ENCODE data around the gene REXO1. TPM values are rescaled to one million over a fixed set of nuclear protein-coding genes. Genes with fewer than 3 reads are reported as not detected.

REXO1 gene
- total RNA-seq, 2 donors from 2014 or later = 98.7 to 107 TPM

- no peaks in the 10 kb centered on the region for H3K27me3 Mint-ChIP-seq
- H3K36me3 Mint-ChIP-seq (ENCODE audit: low read depth) = no peaks in the 10 kb centered on the region
- ATAC-seq (no peak), DNase-seq (no peak)
- no peaks in the 10 kb centered on the region for H3K9me3 ChIP-seq (ENCODE audit: control insufficient read depth, low read length, poor library complexity, severe bottlenecking)
- H3K4me3 Mint-ChIP-seq = peak overlapping the region; percentile 98
- peak overlapping the region; percentile 96 for H3K27ac Mint-ChIP-seq
- H3K4me1 Mint-ChIP-seq = peaks cover 28% of the 10 kb centered on the region
Measured at GRCh38 chr19:1860821-1861598, 12.7 kb upstream of the REXO1 start.

GRCh38 chr19:1860042-1860775, 11.9 kb upstream of the REXO1 start:
- Mint-ChIP-seq H3K27ac (peak overlapping the region; percentile 96), H3K36me3 (ENCODE audit: low read depth) (no peaks in the 10 kb centered on the region), H3K4me3 (peak overlapping the region; percentile 98), H3K27me3 (no peaks in the 10 kb centered on the region), H3K4me1 (peaks cover 33% of the 10 kb centered on the region)
- ATAC-seq = no peak
- no peaks in the 10 kb centered on the region for H3K9me3 ChIP-seq (ENCODE audit: control insufficient read depth, low read length, poor library complexity, severe bottlenecking)
- DNase-seq = peak; percentile 45 to 62 (median 57)

- Mint-ChIP-seq H3K4me3 (peak overlapping the region; percentile 75), H3K27ac (peak overlapping the region; percentile 96)
- no peak for ATAC-seq
Measured at GRCh38 chr19:1859331-1859781, 11.1 kb upstream of the REXO1 start.

GRCh38 chr19:1858412-1859081, 10.3 kb upstream of the REXO1 start:
- H3K4me1 Mint-ChIP-seq = peaks cover 41% of the 10 kb centered on the region
- no peaks in the 10 kb centered on the region for H3K9me3 ChIP-seq (ENCODE audit: control insufficient read depth, low read length, poor library complexity, severe bottlenecking)
- no peak for DNase-seq
- H3K27ac Mint-ChIP-seq = peak overlapping the region; percentile 96
- H3K27me3 Mint-ChIP-seq = no peaks in the 10 kb centered on the region
- no peak for ATAC-seq
- H3K36me3 Mint-ChIP-seq (ENCODE audit: low read depth) = no peaks in the 10 kb centered on the region
- peak overlapping the region; percentile 56 for H3K4me3 Mint-ChIP-seq

More at GRCh38 chr19:1859331-1859781, 11.1 kb upstream of the REXO1 start:
- H3K9me3 ChIP-seq (ENCODE audit: control insufficient read depth, low read length, poor library complexity, severe bottlenecking) = no peaks in the 10 kb centered on the region
- peaks cover 39% of the 10 kb centered on the region for H3K4me1 Mint-ChIP-seq
- no peak for DNase-seq
- H3K27me3 Mint-ChIP-seq = no peaks in the 10 kb centered on the region
- no peaks in the 10 kb centered on the region for H3K36me3 Mint-ChIP-seq (ENCODE audit: low read depth)

- DNase-seq = no peak
- Mint-ChIP-seq H3K27me3 (no peaks in the 10 kb centered on the region), H3K27ac (peak overlapping the region; percentile 96), H3K4me1 (peaks cover 46% of the 10 kb centered on the region), H3K36me3 (ENCODE audit: low read depth) (no peaks in the 10 kb centered on the region), H3K4me3 (peak overlapping the region; percentile 73)
- ATAC-seq = no peak
- H3K9me3 ChIP-seq (ENCODE audit: control insufficient read depth, low read length, poor library complexity, severe bottlenecking) = no peaks in the 10 kb centered on the region
Measured at GRCh38 chr19:1857648-1858326, 9.5 kb upstream of the REXO1 start.

- DNase-seq (peak in 1 of 3 donors; percentile 28), ATAC-seq (peak; percentile 9)
- peaks cover 46% of the 10 kb centered on the region for H3K4me1 Mint-ChIP-seq
- H3K36me3 Mint-ChIP-seq (ENCODE audit: low read depth) = no peaks in the 10 kb centered on the region
- peak overlapping the region; percentile 92 for H3K4me3 Mint-ChIP-seq
- H3K9me3 ChIP-seq (ENCODE audit: control insufficient read depth, low read length, poor library complexity, severe bottlenecking) = no peaks in the 10 kb centered on the region
- peak overlapping the region; percentile 96 for H3K27ac Mint-ChIP-seq
- H3K27me3 Mint-ChIP-seq = no peaks in the 10 kb centered on the region
Measured at GRCh38 chr19:1856698-1857603, 8.7 kb upstream of the REXO1 start.

- H3K27me3 Mint-ChIP-seq = no peaks in the 10 kb centered on the region
- no peak for ATAC-seq
- H3K4me3 Mint-ChIP-seq = peak overlapping the region; percentile 92
- DNase-seq = no peak
- peaks cover 41% of the 10 kb centered on the region for H3K4me1 Mint-ChIP-seq
- H3K9me3 ChIP-seq (ENCODE audit: control insufficient read depth, low read length, poor library complexity, severe bottlenecking) = no peaks in the 10 kb centered on the region
- no peaks in the 10 kb centered on the region for H3K36me3 Mint-ChIP-seq (ENCODE audit: low read depth)
- peak overlapping the region; percentile 81 for H3K27ac Mint-ChIP-seq
Measured at GRCh38 chr19:1856345-1856697, 8.0 kb upstream of the REXO1 start.

- H3K27me3 Mint-ChIP-seq = no peaks in the 10 kb centered on the region
- no peaks in the 10 kb centered on the region for H3K36me3 Mint-ChIP-seq (ENCODE audit: low read depth)
- peaks cover 41% of the 10 kb centered on the region for H3K4me1 Mint-ChIP-seq
- ATAC-seq = peak; percentile 14
- no peaks in the 10 kb centered on the region for H3K9me3 ChIP-seq (ENCODE audit: control insufficient read depth, low read length, poor library complexity, severe bottlenecking)
- peak overlapping the region; percentile 92 for H3K4me3 Mint-ChIP-seq
- H3K27ac Mint-ChIP-seq = peak overlapping the region; percentile 81
- no peak for DNase-seq
Measured at GRCh38 chr19:1855828-1856255, 7.6 kb upstream of the REXO1 start.

- Mint-ChIP-seq H3K4me1 (peaks cover 42% of the 10 kb centered on the region), H3K27me3 (no peaks in the 10 kb centered on the region), H3K4me3 (peak overlapping the region; percentile 92), H3K36me3 (ENCODE audit: low read depth) (no peaks in the 10 kb centered on the region), H3K27ac (peak overlapping the region; percentile 81)
- H3K9me3 ChIP-seq (ENCODE audit: control insufficient read depth, low read length, poor library complexity, severe bottlenecking) = no peaks in the 10 kb centered on the region
- DNase-seq (peak; percentile 62 to 75 (median 74)), ATAC-seq (peak; percentile 71)
Measured at GRCh38 chr19:1855040-1855827, 7.0 kb upstream of the REXO1 start.

GRCh38 chr19:1854542-1855039, 6.3 kb upstream of the REXO1 start:
- Mint-ChIP-seq H3K27ac (peak overlapping the region; percentile 81), H3K36me3 (ENCODE audit: low read depth) (no peaks in the 10 kb centered on the region), H3K4me1 (peaks cover 39% of the 10 kb centered on the region), H3K4me3 (peak overlapping the region; percentile 92), H3K27me3 (no peaks in the 10 kb centered on the region)
- H3K9me3 ChIP-seq (ENCODE audit: control insufficient read depth, low read length, poor library complexity, severe bottlenecking) = no peaks in the 10 kb centered on the region
- DNase-seq = peak in 1 of 3 donors; percentile 7
- no peak for ATAC-seq

GRCh38 chr19:1854039-1854541, 5.8 kb upstream of the REXO1 start:
- peak overlapping the region; percentile 31 for H3K4me3 Mint-ChIP-seq
- ATAC-seq (no peak), DNase-seq (peak in 1 of 3 donors; percentile 8)
- no peak overlapping the region for H3K27ac Mint-ChIP-seq
- H3K9me3 ChIP-seq (ENCODE audit: control insufficient read depth, low read length, poor library complexity, severe bottlenecking) = no peaks in the 10 kb centered on the region
- peaks cover 36% of the 10 kb centered on the region for H3K4me1 Mint-ChIP-seq
- no peaks in the 10 kb centered on the region for H3K27me3 Mint-ChIP-seq
- no peaks in the 10 kb centered on the region for H3K36me3 Mint-ChIP-seq (ENCODE audit: low read depth)
